Mucosa of rectum (tissue), 2 donors: ENCODE results near the gene SUDS3.

ENCODE experiments used
- H3K27ac ChIP-seq, 2 donors: one replicate each; pipeline ENCODE4 v1.7.0; 2013; ENCODE audit warnings: inconsistent platforms in 2 of 2, low read depth in 2 of 2, low read length in 2 of 2
- H3K27me3 ChIP-seq, 2 donors: one replicate each; pipeline ENCODE4 v1.7.0; 2013; ENCODE audit warnings: low read length in 2 of 2; ENCODE audit not compliant: control insufficient read depth in 2 of 2, insufficient read depth in 2 of 2
- H3K36me3 ChIP-seq, 2 donors: one replicate each; pipeline ENCODE4 v1.7.0; 2013; ENCODE audit warnings: low read length in 2 of 2; ENCODE audit not compliant: control insufficient read depth in 2 of 2, insufficient read depth in 2 of 2
- H3K4me1 ChIP-seq, 2 donors: one replicate each; pipeline ENCODE4 v1.7.0; 2013; ENCODE audit warnings: low read length in 2 of 2, mild to moderate bottlenecking in 1 of 2; ENCODE audit not compliant: control insufficient read depth in 2 of 2, insufficient read depth in 2 of 2
- H3K4me3 ChIP-seq, 2 donors: one replicate each; pipeline ENCODE4 v1.7.0; 2013; ENCODE audit warnings: low read length in 2 of 2
- H3K9ac ChIP-seq, 2 donors: one replicate each; pipeline ENCODE4 v1.7.0; 2013; ENCODE audit warnings: low read length in 2 of 2, low read depth in 1 of 2, mild to moderate bottlenecking in 1 of 2
- H3K9me3 ChIP-seq, 2 donors: one replicate each; pipeline ENCODE4 v1.7.0; 2013; ENCODE audit warnings: low read length in 2 of 2; ENCODE audit not compliant: control insufficient read depth in 2 of 2
- donor health status: healthy.
- donor health status: Normal muscosa, but diverticular disease.

The SUDS3 gene

DNA sequence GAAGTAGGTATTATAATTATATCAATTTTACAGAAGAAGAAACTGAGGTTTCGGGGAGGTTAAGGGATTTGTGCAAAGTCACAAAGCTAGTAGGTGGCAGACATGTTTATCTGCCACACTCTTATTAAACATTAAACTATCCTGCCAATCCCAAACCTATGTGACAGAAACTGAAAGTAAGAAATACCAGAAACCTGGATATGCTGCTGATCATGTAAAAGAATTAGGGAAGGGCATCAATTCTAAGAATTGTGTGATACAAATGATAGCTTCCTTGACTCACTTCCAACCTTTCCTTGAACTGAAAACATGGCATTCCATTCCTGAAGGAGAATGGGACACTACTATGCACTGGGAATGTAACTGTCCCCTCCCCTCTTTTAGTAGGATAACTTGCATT is 20.5 kb upstream of the SUDS3 start:
- Histone ChIP-seq H3K9ac (no peak overlapping the region), H3K36me3 (peaks cover 0 to 4% of the 10 kb centered on the region in 2 donors), H3K4me1 (peaks cover 4 to 14% of the 10 kb centered on the region in 2 donors), H3K27me3 (no peaks in the 10 kb centered on the region), H3K4me3 (no peak overlapping the region), H3K27ac (no peak overlapping the region), H3K9me3 (no peaks in the 10 kb centered on the region)

DNA sequence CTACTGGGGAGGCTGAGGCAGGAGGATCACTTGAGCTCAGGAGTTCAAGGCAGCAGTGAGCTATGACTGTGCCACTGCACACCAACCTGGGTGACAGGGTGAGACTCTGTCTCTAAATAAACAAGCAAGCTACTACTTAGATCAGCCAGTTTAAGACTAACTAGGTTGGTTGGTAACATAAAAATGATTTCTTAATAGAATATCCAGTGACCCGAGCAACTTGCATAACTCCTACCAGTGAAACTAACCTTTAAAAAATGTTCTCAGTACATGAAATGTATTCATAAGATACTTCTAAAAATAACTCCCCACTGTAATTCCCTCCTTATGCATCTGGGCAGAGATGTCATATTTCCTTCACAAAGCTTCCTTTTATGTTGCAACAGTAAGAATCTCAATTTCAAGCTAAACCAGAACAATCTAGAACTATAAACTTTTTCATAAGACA is 19.5 kb upstream of the SUDS3 start:
- no peak overlapping the region for H3K9ac ChIP-seq
- peaks cover 4 to 14% of the 10 kb centered on the region in 2 donors for H3K4me1 ChIP-seq
- no peaks in the 10 kb centered on the region for H3K9me3 ChIP-seq
- H3K27me3 ChIP-seq: no peaks in the 10 kb centered on the region
- H3K27ac ChIP-seq: peak overlapping the region in 1 of 2 donors; percentile 39
- peaks cover 0 to 4% of the 10 kb centered on the region in 2 donors for H3K36me3 ChIP-seq
- H3K4me3 ChIP-seq: no peak overlapping the region

GRCh38 chr12:118357257-118358007 is 18.9 kb upstream of the SUDS3 start:
- peak overlapping the region; percentile 14 to 34 for H3K27ac ChIP-seq
- H3K4me1 ChIP-seq: peaks cover 4 to 14% of the 10 kb centered on the region in 2 donors
- H3K9me3 ChIP-seq: no peaks in the 10 kb centered on the region
- H3K36me3 ChIP-seq: peaks cover 1 to 6% of the 10 kb centered on the region in 2 donors
- H3K9ac ChIP-seq: no peak overlapping the region
- H3K4me3 ChIP-seq: peak overlapping the region in 1 of 2 donors; percentile 42
- H3K27me3 ChIP-seq: no peaks in the 10 kb centered on the region

GRCh38 chr12:118358008-118358359 is 18.4 kb upstream of the SUDS3 start:
- H3K27ac ChIP-seq: peak overlapping the region in 1 of 2 donors; percentile 14

GRCh38 chr12:118358612-118359540 is 17.5 kb upstream of the SUDS3 start:
- Histone ChIP-seq H3K9me3 (no peaks in the 10 kb centered on the region), H3K4me1 (peaks cover 4 to 14% of the 10 kb centered on the region in 2 donors), H3K4me3 (peak overlapping the region; percentile 58 to 73), H3K27me3 (no peaks in the 10 kb centered on the region), H3K9ac (peak overlapping the region; percentile 65 to 66), H3K36me3 (peaks cover 3 to 6% of the 10 kb centered on the region in 2 donors), H3K27ac (peak overlapping the region; percentile 54 to 77)

More at GRCh38 chr12:118358008-118358359, 18.4 kb upstream of the SUDS3 start:
- Histone ChIP-seq H3K27me3 (no peaks in the 10 kb centered on the region), H3K9me3 (no peaks in the 10 kb centered on the region), H3K9ac (no peak overlapping the region), H3K36me3 (peaks cover 3 to 6% of the 10 kb centered on the region in 2 donors), H3K4me1 (peaks cover 4 to 14% of the 10 kb centered on the region in 2 donors), H3K4me3 (peak overlapping the region in 1 of 2 donors; percentile 24)

- Histone ChIP-seq H3K9me3 (no peaks in the 10 kb centered on the region), H3K27me3 (no peaks in the 10 kb centered on the region), H3K36me3 (peaks cover 2 to 3% of the 10 kb centered on the region in 2 donors), H3K4me3 (peak overlapping the region; percentile 58 to 73), H3K27ac (peak overlapping the region; percentile 54 to 77), H3K9ac (peak overlapping the region; percentile 65 to 66), H3K4me1 (peaks cover 4 to 14% of the 10 kb centered on the region in 2 donors)
Observed at GRCh38 chr12:118359541-118359915, 16.8 kb upstream of the SUDS3 start.

- Histone ChIP-seq H3K27ac (no peak overlapping the region), H3K9me3 (no peaks in the 10 kb centered on the region), H3K9ac (no peak overlapping the region), H3K4me1 (peaks cover 4 to 14% of the 10 kb centered on the region in 2 donors), H3K36me3 (peaks cover 2 to 3% of the 10 kb centered on the region in 2 donors), H3K27me3 (no peaks in the 10 kb centered on the region), H3K4me3 (no peak overlapping the region)
Observed at GRCh38 chr12:118361092-118361404, 15.3 kb upstream of the SUDS3 start.

DNA sequence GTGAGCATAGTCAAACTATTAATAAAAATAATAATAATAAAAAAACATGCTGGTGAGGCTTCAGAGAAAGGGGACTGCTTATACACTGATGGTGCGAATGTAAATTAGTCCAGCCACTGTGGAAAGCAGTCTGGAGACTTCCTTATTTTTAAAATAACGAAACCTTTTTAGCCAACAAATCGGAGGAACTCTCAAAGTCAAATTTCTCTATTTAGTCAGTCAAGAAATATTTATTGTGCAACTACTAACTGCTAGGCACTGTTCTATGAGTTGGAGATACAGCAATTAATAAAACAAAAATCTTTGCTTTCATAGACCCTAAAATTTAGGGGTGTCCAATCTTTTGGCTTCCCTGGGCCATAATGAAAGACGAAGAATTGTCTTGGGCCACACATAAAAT is 14.5 kb upstream of the SUDS3 start:
- no peak overlapping the region for H3K4me3 ChIP-seq
- H3K9ac ChIP-seq: no peak overlapping the region
- H3K36me3 ChIP-seq: peaks cover 2 to 3% of the 10 kb centered on the region in 2 donors
- H3K9me3 ChIP-seq: no peaks in the 10 kb centered on the region
- no peak overlapping the region for H3K27ac ChIP-seq
- peaks cover 4 to 13% of the 10 kb centered on the region in 2 donors for H3K4me1 ChIP-seq
- H3K27me3 ChIP-seq: no peaks in the 10 kb centered on the region

DNA sequence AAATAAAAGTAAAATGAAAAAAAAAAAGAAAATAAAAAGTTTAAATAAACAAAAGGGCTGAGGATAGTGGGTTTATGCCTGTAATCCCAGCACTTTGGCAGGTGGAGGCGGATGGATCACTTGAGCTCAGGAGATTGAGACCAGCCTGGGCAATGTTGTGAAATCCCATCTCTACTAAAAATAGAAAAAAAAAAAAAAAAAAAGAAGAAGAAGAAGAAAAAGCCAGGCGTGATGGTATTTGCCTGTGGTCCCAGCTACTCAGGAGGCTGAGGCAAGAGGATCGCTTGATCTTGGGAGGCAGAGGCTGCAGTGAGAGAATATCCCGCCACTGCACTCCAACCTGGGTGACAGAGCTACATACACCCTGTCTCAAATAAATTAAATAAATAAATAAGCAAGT is 7.5 kb upstream of the SUDS3 start:
- Histone ChIP-seq H3K4me1 (peaks cover 11 to 12% of the 10 kb centered on the region in 2 donors), H3K4me3 (no peak overlapping the region), H3K9ac (no peak overlapping the region)

GRCh38 chr12:118370601-118371000 is 5.8 kb upstream of the SUDS3 start:
- Histone ChIP-seq H3K4me1 (peaks cover 12 to 15% of the 10 kb centered on the region in 2 donors), H3K27me3 (no peaks in the 10 kb centered on the region), H3K9me3 (no peaks in the 10 kb centered on the region), H3K27ac (no peak overlapping the region), H3K9ac (peak overlapping the region; percentile 81 to 89), H3K4me3 (peak overlapping the region in 1 of 2 donors; percentile 88), H3K36me3 (no peaks in the 10 kb centered on the region)

More for the DNA sequence above, 7.5 kb upstream of the SUDS3 start:
- Histone ChIP-seq H3K27ac (no peak overlapping the region), H3K9me3 (no peaks in the 10 kb centered on the region), H3K36me3 (no peaks in the 10 kb centered on the region), H3K27me3 (no peaks in the 10 kb centered on the region)
